ENCODE measurements around the gene THADA.
"Not testable (repeated sequence)": the region's sequence is repeated elsewhere in the genome, so short reads cannot be mapped to it uniquely, and the experiment has no call there.

THADA gene

GRCh38 chr2:43402002-43402401 lies 193.8 kb downstream of the THADA start:
- H3K9me3 ChIP-seq (ENCODE audit: control insufficient read depth, low read length) = no peaks in the 10 kb centered on the region
- no peaks in the 10 kb centered on the region for H3K27me3 ChIP-seq (replicated peaks; ENCODE audit: control insufficient read depth, insufficient read depth, low read length)
- peaks cover 9% of the 10 kb centered on the region for H3K36me3 ChIP-seq (ENCODE audit: control insufficient read depth, insufficient read depth, low read length, severe bottlenecking)
- H3K4me3 ChIP-seq (ENCODE audit: low read length) = no peak overlapping the region
- no peak for DNase-seq (ENCODE audit: low read depth)
- H3K9ac ChIP-seq (ENCODE audit: low read length) = no peak overlapping the region
- peaks cover 16% of the 10 kb centered on the region for H3K4me1 ChIP-seq (ENCODE audit: control insufficient read depth, insufficient read depth, low read length)

DNA sequence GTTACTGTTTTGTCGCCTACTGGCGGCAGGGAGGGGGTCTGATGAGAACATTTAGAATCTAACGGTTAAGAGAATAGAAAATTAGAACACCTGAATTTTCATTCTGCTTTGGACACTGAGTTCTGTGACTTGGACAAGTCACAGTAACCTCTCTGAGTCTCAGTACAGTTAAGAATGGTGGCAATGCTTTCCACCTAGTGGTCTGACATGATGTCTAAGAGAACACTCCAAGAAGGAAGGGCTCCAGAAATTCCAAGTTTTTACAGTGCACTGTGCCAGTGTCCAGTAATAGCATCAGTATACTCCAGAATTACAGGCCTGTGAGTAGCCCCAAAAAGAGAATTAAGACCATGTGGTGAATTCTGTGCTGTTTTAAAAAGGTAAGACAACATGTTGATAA lies 195.3 kb downstream of the THADA start:
- Histone ChIP-seq H3K9me3 (ENCODE audit: control insufficient read depth, low read length) (no peaks in the 10 kb centered on the region), H3K9ac (ENCODE audit: low read length) (no peak overlapping the region), H3K27me3 (replicated peaks; ENCODE audit: control insufficient read depth, insufficient read depth, low read length) (no peaks in the 10 kb centered on the region), H3K4me1 (ENCODE audit: control insufficient read depth, insufficient read depth, low read length) (peaks cover 11% of the 10 kb centered on the region), H3K4me3 (ENCODE audit: low read length) (no peak overlapping the region), H3K36me3 (ENCODE audit: control insufficient read depth, insufficient read depth, low read length, severe bottlenecking) (peaks cover 16% of the 10 kb centered on the region)
- no peak for DNase-seq (ENCODE audit: low read depth)

DNA sequence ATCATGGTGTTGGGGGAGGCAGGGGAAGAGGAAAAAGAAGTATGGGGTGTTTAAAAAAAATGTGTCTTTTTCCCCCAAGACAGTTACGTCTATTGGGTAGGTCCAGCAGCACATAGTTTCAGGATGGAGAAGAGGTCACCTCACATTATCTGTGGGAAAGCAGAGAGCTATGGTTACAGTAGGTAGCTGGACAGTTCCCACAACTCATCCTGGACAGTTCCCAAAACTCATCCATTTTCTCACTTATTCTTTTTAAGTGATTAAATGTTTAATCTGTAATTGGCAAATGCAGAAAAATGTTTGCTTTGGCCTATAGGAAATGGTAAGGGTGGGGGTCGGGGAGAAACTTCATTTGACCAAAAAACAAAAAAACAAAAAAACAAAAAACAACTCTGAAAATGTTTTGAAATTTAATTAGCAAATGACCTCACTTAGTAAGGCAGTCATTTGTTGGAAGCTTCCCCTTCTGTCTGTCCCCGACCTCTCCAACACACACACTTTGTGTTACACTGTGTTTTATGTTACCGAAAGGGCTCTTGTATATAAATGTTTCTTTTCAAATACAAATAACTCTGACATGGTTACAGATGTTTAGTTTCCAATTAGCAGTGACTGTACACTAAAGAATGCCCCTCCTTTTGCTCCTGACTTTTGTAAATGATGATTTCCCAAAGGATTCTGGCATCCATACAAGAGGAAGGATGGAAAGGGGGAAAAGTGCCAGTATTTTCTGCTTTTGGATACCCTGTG lies 196.1 kb downstream of the THADA start:
- Histone ChIP-seq H3K4me1 (ENCODE audit: control insufficient read depth, insufficient read depth, low read length) (peaks cover 16% of the 10 kb centered on the region), H3K9ac (ENCODE audit: low read length) (no peak overlapping the region), H3K9me3 (ENCODE audit: control insufficient read depth, low read length) (no peaks in the 10 kb centered on the region), H3K27me3 (replicated peaks; ENCODE audit: control insufficient read depth, insufficient read depth, low read length) (no peaks in the 10 kb centered on the region), H3K36me3 (ENCODE audit: control insufficient read depth, insufficient read depth, low read length, severe bottlenecking) (peaks cover 19% of the 10 kb centered on the region), H3K4me3 (ENCODE audit: low read length) (no peak overlapping the region)
- peak; percentile 86 for DNase-seq (ENCODE audit: low read depth)

DNA sequence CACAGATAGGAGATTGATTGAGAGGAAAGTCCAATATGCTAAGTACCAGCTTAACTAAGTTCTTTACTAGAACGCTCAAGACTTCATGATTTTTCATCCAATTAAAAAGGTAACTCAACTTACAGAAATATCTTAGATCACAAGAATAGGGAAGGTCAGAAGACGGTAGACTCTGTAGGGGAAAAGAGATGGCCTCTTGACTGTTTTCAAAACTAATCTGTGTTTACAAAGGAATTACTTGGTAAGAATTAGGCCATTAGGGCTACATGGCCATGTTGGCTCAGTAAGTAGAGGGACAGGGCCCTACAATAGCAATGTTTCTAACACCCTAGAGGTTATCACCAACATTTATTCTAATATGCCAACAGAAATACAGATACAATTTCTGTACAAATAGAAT lies 196.7 kb downstream of the THADA start:
- no peaks in the 10 kb centered on the region for H3K27me3 ChIP-seq (replicated peaks; ENCODE audit: control insufficient read depth, insufficient read depth, low read length)
- no peak overlapping the region for H3K9ac ChIP-seq (ENCODE audit: low read length)
- peaks cover 17% of the 10 kb centered on the region for H3K4me1 ChIP-seq (ENCODE audit: control insufficient read depth, insufficient read depth, low read length)
- no peak for DNase-seq (ENCODE audit: low read depth)
- no peak overlapping the region for H3K4me3 ChIP-seq (ENCODE audit: low read length)
- H3K36me3 ChIP-seq (ENCODE audit: control insufficient read depth, insufficient read depth, low read length, severe bottlenecking) = peaks cover 19% of the 10 kb centered on the region
- no peaks in the 10 kb centered on the region for H3K9me3 ChIP-seq (ENCODE audit: control insufficient read depth, low read length)

GRCh38 chr2:43397821-43398220 lies 198.0 kb downstream of the THADA start:
- H3K9me3 ChIP-seq (ENCODE audit: control insufficient read depth, low read length) = no peaks in the 10 kb centered on the region
- H3K4me3 ChIP-seq (ENCODE audit: low read length) = no peak overlapping the region
- no peaks in the 10 kb centered on the region for H3K27me3 ChIP-seq (replicated peaks; ENCODE audit: control insufficient read depth, insufficient read depth, low read length)
- no peak overlapping the region for H3K9ac ChIP-seq (ENCODE audit: low read length)
- no peak for DNase-seq (ENCODE audit: low read depth)
- H3K4me1 ChIP-seq (ENCODE audit: control insufficient read depth, insufficient read depth, low read length) = peaks cover 19% of the 10 kb centered on the region
- H3K36me3 ChIP-seq (ENCODE audit: control insufficient read depth, insufficient read depth, low read length, severe bottlenecking) = peaks cover 19% of the 10 kb centered on the region

DNA sequence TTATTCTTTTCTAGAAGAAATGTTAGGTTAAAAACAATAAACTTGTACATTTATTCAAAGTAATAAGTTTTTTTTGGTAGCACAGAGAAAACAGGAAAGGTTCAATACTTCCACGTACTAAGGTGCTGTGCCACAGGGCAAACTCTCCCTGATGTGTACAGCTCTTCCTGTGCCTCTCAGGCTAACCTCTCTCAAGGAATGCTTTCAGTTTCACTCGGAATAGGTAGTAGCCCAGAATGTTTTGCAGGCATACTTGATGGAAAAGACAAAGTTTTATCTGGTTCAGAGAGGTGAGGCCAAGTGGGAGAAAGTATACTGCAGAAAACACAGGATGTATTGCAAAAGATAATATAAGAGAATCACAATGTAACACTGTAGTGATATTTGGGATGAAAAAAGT lies 198.4 kb downstream of the THADA start:
- DNase-seq (ENCODE audit: low read depth) = no peak
- Histone ChIP-seq H3K27me3 (replicated peaks; ENCODE audit: control insufficient read depth, insufficient read depth, low read length) (no peaks in the 10 kb centered on the region), H3K9me3 (ENCODE audit: control insufficient read depth, low read length) (no peaks in the 10 kb centered on the region), H3K9ac (ENCODE audit: low read length) (no peak overlapping the region), H3K36me3 (ENCODE audit: control insufficient read depth, insufficient read depth, low read length, severe bottlenecking) (peaks cover 19% of the 10 kb centered on the region), H3K4me1 (ENCODE audit: control insufficient read depth, insufficient read depth, low read length) (peaks cover 23% of the 10 kb centered on the region), H3K4me3 (ENCODE audit: low read length) (no peak overlapping the region)

GRCh38 chr2:43396344-43396743 lies 199.5 kb downstream of the THADA start:
- Histone ChIP-seq H3K36me3 (ENCODE audit: control insufficient read depth, insufficient read depth, low read length, severe bottlenecking) (peaks cover 19% of the 10 kb centered on the region), H3K4me1 (ENCODE audit: control insufficient read depth, insufficient read depth, low read length) (peaks cover 34% of the 10 kb centered on the region)
- not testable (repeated sequence) for H3K9ac ChIP-seq (ENCODE audit: low read length); H3K9me3 ChIP-seq (ENCODE audit: control insufficient read depth, low read length); H3K27me3 ChIP-seq (replicated peaks; ENCODE audit: control insufficient read depth, insufficient read depth, low read length); H3K4me3 ChIP-seq (ENCODE audit: low read length)
- DNase-seq (ENCODE audit: low read depth) = peak; percentile 34

- H3K4me1 ChIP-seq (ENCODE audit: control insufficient read depth, insufficient read depth, low read length) = peaks cover 29% of the 10 kb centered on the region
- no peak overlapping the region for H3K9ac ChIP-seq (ENCODE audit: low read length)
- no peak overlapping the region for H3K4me3 ChIP-seq (ENCODE audit: low read length)
- DNase-seq (ENCODE audit: low read depth) = no peak
- H3K27me3 ChIP-seq (replicated peaks; ENCODE audit: control insufficient read depth, insufficient read depth, low read length) = no peaks in the 10 kb centered on the region
- H3K36me3 ChIP-seq (ENCODE audit: control insufficient read depth, insufficient read depth, low read length, severe bottlenecking) = peaks cover 19% of the 10 kb centered on the region
- H3K9me3 ChIP-seq (ENCODE audit: control insufficient read depth, low read length) = no peaks in the 10 kb centered on the region
Observed at GRCh38 chr2:43393918-43394317, 201.9 kb downstream of the THADA start.

DNA sequence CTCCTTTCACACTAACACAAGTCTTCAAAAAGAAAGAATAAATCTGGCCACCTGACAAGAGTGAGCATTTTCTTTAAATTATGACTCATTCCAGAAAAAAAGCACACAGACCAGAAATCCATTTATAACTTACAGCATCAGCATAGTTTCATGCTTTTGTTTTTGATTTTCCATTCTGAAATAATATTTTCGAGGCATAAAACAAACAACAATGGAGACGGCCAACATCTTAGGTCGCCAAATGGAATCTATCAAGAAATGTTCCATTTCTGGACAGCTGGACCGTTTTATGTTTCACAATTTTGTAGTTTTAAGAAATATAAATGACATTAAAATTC lies 204.0 kb downstream of the THADA start:
- peaks cover 40% of the 10 kb centered on the region for H3K4me1 ChIP-seq (ENCODE audit: control insufficient read depth, insufficient read depth, low read length)

DNA sequence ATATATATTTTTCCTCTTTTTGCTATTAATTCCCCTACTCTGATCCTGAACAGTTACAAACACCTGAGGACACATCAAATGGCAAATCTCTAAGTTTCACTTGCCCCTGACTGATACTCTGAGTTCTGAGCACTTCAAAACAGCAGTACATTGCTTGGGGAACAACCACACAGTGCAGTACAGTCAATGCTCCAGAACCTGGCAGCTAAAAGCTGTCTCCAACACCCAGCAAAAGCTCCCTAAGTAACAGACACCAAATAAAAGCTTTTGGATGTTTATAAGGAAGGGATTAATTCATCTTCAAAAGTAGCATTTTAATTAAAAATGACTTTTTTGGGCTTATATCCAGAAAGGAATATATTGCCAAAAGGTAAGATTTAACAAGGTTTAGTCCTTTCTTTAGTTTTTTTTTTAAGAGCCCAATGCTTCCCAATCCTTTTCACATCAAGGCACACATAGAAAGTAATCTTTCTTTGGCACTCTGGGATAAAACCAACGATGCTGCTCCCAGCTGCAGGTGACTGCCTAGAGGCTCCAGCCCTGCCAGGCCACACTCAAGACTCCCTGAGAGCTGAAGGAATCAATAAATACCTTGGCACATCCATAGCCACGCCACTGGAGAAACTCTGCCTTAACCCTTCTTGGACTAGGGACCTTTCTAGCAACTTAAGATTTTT lies 204.5 kb downstream of the THADA start:
- peak overlapping the region; percentile 48 for H3K9ac ChIP-seq (ENCODE audit: low read length)
- H3K9me3 ChIP-seq (ENCODE audit: control insufficient read depth, low read length) = no peaks in the 10 kb centered on the region
- H3K4me1 ChIP-seq (ENCODE audit: control insufficient read depth, insufficient read depth, low read length) = peaks cover 40% of the 10 kb centered on the region
- DNase-seq (ENCODE audit: low read depth) = no peak
- H3K4me3 ChIP-seq (ENCODE audit: low read length) = peak overlapping the region; percentile 48
- peaks cover 7% of the 10 kb centered on the region for H3K36me3 ChIP-seq (ENCODE audit: control insufficient read depth, insufficient read depth, low read length, severe bottlenecking)
- H3K27me3 ChIP-seq (replicated peaks; ENCODE audit: control insufficient read depth, insufficient read depth, low read length) = no peaks in the 10 kb centered on the region

More for the DNA sequence above, 204.0 kb downstream of the THADA start:
- Histone ChIP-seq H3K36me3 (ENCODE audit: control insufficient read depth, insufficient read depth, low read length, severe bottlenecking) (peaks cover 8% of the 10 kb centered on the region), H3K9ac (ENCODE audit: low read length) (peak overlapping the region; percentile 48), H3K27me3 (replicated peaks; ENCODE audit: control insufficient read depth, insufficient read depth, low read length) (no peaks in the 10 kb centered on the region), H3K9me3 (ENCODE audit: control insufficient read depth, low read length) (no peaks in the 10 kb centered on the region), H3K4me3 (ENCODE audit: low read length) (peak overlapping the region; percentile 48)
- peak; percentile 72 for DNase-seq (ENCODE audit: low read depth)

GRCh38 chr2:43389581-43390466 lies 206.0 kb downstream of the THADA start:
- DNase-seq (ENCODE audit: low read depth) = no peak
- Histone ChIP-seq H3K36me3 (ENCODE audit: control insufficient read depth, insufficient read depth, low read length, severe bottlenecking) (no peaks in the 10 kb centered on the region), H3K27me3 (replicated peaks; ENCODE audit: control insufficient read depth, insufficient read depth, low read length) (no peaks in the 10 kb centered on the region), H3K4me3 (ENCODE audit: low read length) (no peak overlapping the region), H3K4me1 (ENCODE audit: control insufficient read depth, insufficient read depth, low read length) (peaks cover 36% of the 10 kb centered on the region), H3K9ac (ENCODE audit: low read length) (no peak overlapping the region), H3K9me3 (ENCODE audit: control insufficient read depth, low read length) (no peaks in the 10 kb centered on the region)
